Lower leg skin (tissue), 4 donors: Measurements from ENCODE around the gene CACNA1B. TPM values are rescaled to one million over a fixed set of nuclear protein-coding genes. Genes with fewer than 3 reads are reported as not detected.
"Not testable (repeated sequence)": the region's sequence is repeated elsewhere in the genome, so short reads cannot be mapped to it uniquely, and the experiment has no call there.

Experiments used
- DNase-seq, 2 donors: peaks; one replicate each; pipeline ENCODE4 v3.0.0-alpha.2; 2019; ENCODE audit warnings: low spot score in 2 of 2
- H3K4me3 ChIP-seq: fragments of 200-600 bp; sonication (generic); 2 replicates; pipeline ENCODE4 v1.5.1; 2017; ENCODE audit warnings: mild to moderate bottlenecking, low read depth; ENCODE audit not compliant: poor library complexity, severe bottlenecking
- CTCF ChIP-seq, 3 donors: fragments of 450-650 bp; IDR thresholded peaks; one replicate each; pipeline ENCODE4 v1.5.1; 2016; ENCODE audit warnings: antibody characterized with exemption in 3 of 3, mild to moderate bottlenecking in 3 of 3, moderate library complexity in 2 of 3
- POLR2A ChIP-seq, 2 donors: fragments of 450-650 bp; IDR thresholded peaks; one replicate each; pipeline ENCODE4 v1.6.1; 2016 to 2017; ENCODE audit warnings: antibody characterized with exemption in 2 of 2, mild to moderate bottlenecking in 1 of 2, moderate library complexity in 1 of 2
- WGBS, 2 donors: methylation state at CpG; one replicate each; pipeline ENCODE4 v1.1.5; 2018; 5-methylcytosine and 5-hydroxymethylcytosine counted together
- intact Hi-C: fragments of 100-400 bp; cut with DNase I; formaldehyde crosslinking; loops from one replicate; pipeline ENCODE4 v1.15.0; 2023; ENCODE audit warnings: low total_unique reads
- total RNA-seq, 4 donors: library from RNA; depleted of rRNA; stranded (reverse); fragments of >200 nt; gene quantifications; one replicate each; pipeline ENCODE4 v1.1.0, GENCODE V29; 2016

CACNA1B gene
- total RNA-seq, 4 donors from 2014 or later: not detected

- TF ChIP-seq CTCF (IDR thresholded peaks at IDR 0.05) (no peak), POLR2A (IDR thresholded peaks at IDR 0.05) (no peak)
- DNase-seq: no peak
- intact Hi-C loops: no loop called here
- H3K4me3 ChIP-seq: no peak overlapping the region
- 87% methylated on average over 7 of the region's 7 CpGs for WGBS, 2 donors
Observed at GRCh38 chr9:138123086-138123485, 245.5 kb downstream of the CACNA1B start.

- 90 to 100% methylated on average over 1 to 7 of the region's 42 CpGs for WGBS, 2 donors
Observed at GRCh38 chr9:138126090-138126857, 248.7 kb downstream of the CACNA1B start.

GRCh38 chr9:138126858-138127584 lies 249.4 kb downstream of the CACNA1B start:
- WGBS, 2 donors: 81% methylated on average over 10 of the region's 43 CpGs; no CpG with 5 or more reads in 1 of the 2 donors
- H3K4me3 ChIP-seq, DNase-seq, intact Hi-C loops: not testable (repeated sequence)

More at GRCh38 chr9:138126090-138126857, 248.7 kb downstream of the CACNA1B start:
- intact Hi-C loops, DNase-seq, H3K4me3 ChIP-seq: not testable (repeated sequence)

GRCh38 chr9:138128027-138128426 lies 250.4 kb downstream of the CACNA1B start:
- DNase-seq, H3K4me3 ChIP-seq, intact Hi-C loops: not testable (repeated sequence)
- WGBS, 2 donors: 82 to 86% methylated on average over 10 to 11 of the region's 12 CpGs

- DNase-seq: not testable (repeated sequence)
- WGBS, 2 donors: 78 to 81% methylated on average over 4 of the region's 4 CpGs
Observed at GRCh38 chr9:138129318-138129717, 251.7 kb downstream of the CACNA1B start.

GRCh38 chr9:138132946-138133705 lies 255.5 kb downstream of the CACNA1B start:
- 84 to 88% methylated on average over 15 of the region's 15 CpGs for WGBS, 2 donors
- DNase-seq, intact Hi-C loops, H3K4me3 ChIP-seq: not testable (repeated sequence)

More at GRCh38 chr9:138129318-138129717, 251.7 kb downstream of the CACNA1B start:
- H3K4me3 ChIP-seq, intact Hi-C loops: not testable (repeated sequence)

GRCh38 chr9:138134581-138134980 lies 257.0 kb downstream of the CACNA1B start:
- DNase-seq, intact Hi-C loops, H3K4me3 ChIP-seq: not testable (repeated sequence)
- WGBS, 2 donors: 79 to 81% methylated on average over 3 of the region's 4 CpGs

GRCh38 chr9:138139096-138139495 lies 261.5 kb downstream of the CACNA1B start:
- WGBS, 2 donors: 84 to 91% methylated on average over 13 to 14 of the region's 14 CpGs
- peak in 1 of 2 donors; percentile 70 for DNase-seq
- intact Hi-C loops, H3K4me3 ChIP-seq: not testable (repeated sequence)

- peak in 1 of 2 donors; percentile 68 for DNase-seq
- H3K4me3 ChIP-seq, intact Hi-C loops: not testable (repeated sequence)
- 89 to 93% methylated on average over 12 to 14 of the region's 15 CpGs for WGBS, 2 donors
Observed at GRCh38 chr9:138140980-138141379, 263.4 kb downstream of the CACNA1B start.

- intact Hi-C loops, DNase-seq, H3K4me3 ChIP-seq: not testable (repeated sequence)
- 77 to 82% methylated on average over 8 to 11 of the region's 11 CpGs for WGBS, 2 donors
Observed at GRCh38 chr9:138142528-138143244, 265.1 kb downstream of the CACNA1B start.

- intact Hi-C loops, H3K4me3 ChIP-seq, DNase-seq: not testable (repeated sequence)
- WGBS, 2 donors: 50 to 76% methylated on average over 2 to 6 of the region's 7 CpGs
Observed at GRCh38 chr9:138143491-138143890, 265.9 kb downstream of the CACNA1B start.

- intact Hi-C loops, DNase-seq: not testable (repeated sequence)
Observed at GRCh38 chr9:138147556-138147955, 270.0 kb downstream of the CACNA1B start.

More at GRCh38 chr9:138147556-138147955, 270.0 kb downstream of the CACNA1B start:
- no CpG with 5 or more reads among the region's 34 CpGs for WGBS, 2 donors
- H3K4me3 ChIP-seq: not testable (repeated sequence)
